Stomach (tissue), 9 donors: ENCODE results near the gene SLC25A38. TPM values are rescaled to one million over a fixed set of nuclear protein-coding genes. Genes with fewer than 3 reads are reported as not detected.

Experiments used
- DNase-seq, 2 donors: peaks; one replicate each; pipeline versions ENCODE4 v3.0.0 to v3.0.0-alpha.2; 2013 to 2019
- H3K27ac ChIP-seq, 5 donors: fragments of 200-600 bp in 4 of 5; sonication (generic) in 4 of 5; one replicate each; pipeline ENCODE4 v1.5.1; 2013 to 2019; ENCODE audit warnings: mild to moderate bottlenecking in 1 of 5, moderate library complexity in 1 of 5
- H3K27me3 ChIP-seq, 3 donors: fragments of 200-600 bp; sonication (generic); one replicate each; pipeline ENCODE4 v1.5.1; 2017 to 2019; ENCODE audit warnings: mixed run types in 1 of 3
- H3K36me3 ChIP-seq, 4 donors: fragments of 200-600 bp; sonication (generic); 1 replicate in 3 of 4; 2 replicates in 1 of 4; pipeline ENCODE4 v1.5.1; 2016 to 2019
- H3K4me1 ChIP-seq, 4 donors: fragments of 200-600 bp; sonication (generic); one replicate each; pipeline ENCODE4 v1.5.1; 2016 to 2019
- H3K4me3 ChIP-seq, 4 donors: fragments of 200-600 bp; sonication (generic) in 3 of 4; one replicate each; pipeline ENCODE4 v1.5.1; 2016 to 2019; ENCODE audit warnings: mild to moderate bottlenecking in 1 of 4
- H3K9me3 ChIP-seq, 4 donors: fragments of 200-600 bp; sonication (generic); one replicate each; pipeline ENCODE4 v1.5.1; 2016 to 2019
- EP300 ChIP-seq: sonication (generic); formaldehyde crosslinking; IDR thresholded peaks from one replicate; pipeline ENCODE4 v1.6.1; 2017; ENCODE audit warnings: antibody characterized with exemption
- POLR2A ChIP-seq, 4 donors: fragments of 450-650 bp; IDR thresholded peaks; one replicate each; pipeline ENCODE4 v1.6.1; 2016; ENCODE audit warnings: antibody characterized with exemption in 4 of 4, control low read depth in 2 of 4, mild to moderate bottlenecking in 1 of 4, moderate library complexity in 1 of 4
- POLR2AphosphoS5 ChIP-seq, 3 donors: sonication (generic); formaldehyde crosslinking; IDR thresholded peaks; one replicate each; pipeline ENCODE4 v1.6.1; 2016; ENCODE audit warnings: antibody characterized with exemption in 3 of 3
- WGBS, 5 donors: extraction: QIAGEN DNeasy Blood & Tissue Kit in 3 of 5; methylation state at CpG; one replicate each; pipeline versions ENCODE4 v1.1.5 to v1.1.7; 2013 to 2018; 5-methylcytosine and 5-hydroxymethylcytosine counted together
- intact Hi-C: fragments of 100-400 bp; cut with DNase I; formaldehyde crosslinking; loops from one replicate; pipeline ENCODE4 v1.15.1; 2023; ENCODE audit warnings: low total_unique reads
- polyA plus RNA-seq, 3 donors: library from polyadenylated mRNA; stranded (reverse); fragments of 200-250 nt; gene quantifications; one replicate each; pipeline ENCODE4 v1.2.3, GENCODE V29; 2013
- total RNA-seq, 5 donors: library from RNA; depleted of rRNA; stranded (reverse); fragments of >200 nt; gene quantifications; one replicate each; pipeline versions ENCODE4 v1.1.0 to v1.2.3, GENCODE V29; 2014 to 2016
- TF ChIP-seq, protein P1 (sequence below), 7 experiments: fragments of 450-650 bp in 4 of 7; fragments of 200-600 bp in 3 of 7; sonication (generic) in 3 of 7; IDR thresholded peaks; one replicate each; pipeline ENCODE4 v1.5.1; 2016 to 2019; ENCODE audit warnings: antibody characterized with exemption in 7 of 7, control low read depth in 2 of 7, mild to moderate bottlenecking in 1 of 7
- donor health status: healthy with polysubstance abuse.
- donor health status: Bipolar disorder and iron deficiency.
- donor health status: healthy.

Gene SLC25A38
- total and polyA plus RNA-seq, 8 donors = 14.7 to 119 (median 28.9) TPM

GRCh38 chr3:39387411-39387975 lies 4.3 kb downstream of the SLC25A38 start:
- no peak overlapping the region for H3K4me3 ChIP-seq
- 47 to 72% (median 65%) methylated on average over 1 of the region's 1 CpG for WGBS, 5 donors
- no peaks in the 10 kb centered on the region for H3K9me3 ChIP-seq
- intact Hi-C loops = no loop called here
- no peaks in the 10 kb centered on the region for H3K27me3 ChIP-seq
- peaks cover 23 to 58% (median 47%) of the 10 kb centered on the region in 4 donors for H3K4me1 ChIP-seq
- peaks cover 24 to 35% (median 33%) of the 10 kb centered on the region in 4 donors for H3K36me3 ChIP-seq
- no peak for DNase-seq
- H3K27ac ChIP-seq = no peak overlapping the region
- TF ChIP-seq POLR2AphosphoS5 (IDR thresholded peaks at IDR 0.05) = no peak
- TF ChIP-seq, protein P1, sequence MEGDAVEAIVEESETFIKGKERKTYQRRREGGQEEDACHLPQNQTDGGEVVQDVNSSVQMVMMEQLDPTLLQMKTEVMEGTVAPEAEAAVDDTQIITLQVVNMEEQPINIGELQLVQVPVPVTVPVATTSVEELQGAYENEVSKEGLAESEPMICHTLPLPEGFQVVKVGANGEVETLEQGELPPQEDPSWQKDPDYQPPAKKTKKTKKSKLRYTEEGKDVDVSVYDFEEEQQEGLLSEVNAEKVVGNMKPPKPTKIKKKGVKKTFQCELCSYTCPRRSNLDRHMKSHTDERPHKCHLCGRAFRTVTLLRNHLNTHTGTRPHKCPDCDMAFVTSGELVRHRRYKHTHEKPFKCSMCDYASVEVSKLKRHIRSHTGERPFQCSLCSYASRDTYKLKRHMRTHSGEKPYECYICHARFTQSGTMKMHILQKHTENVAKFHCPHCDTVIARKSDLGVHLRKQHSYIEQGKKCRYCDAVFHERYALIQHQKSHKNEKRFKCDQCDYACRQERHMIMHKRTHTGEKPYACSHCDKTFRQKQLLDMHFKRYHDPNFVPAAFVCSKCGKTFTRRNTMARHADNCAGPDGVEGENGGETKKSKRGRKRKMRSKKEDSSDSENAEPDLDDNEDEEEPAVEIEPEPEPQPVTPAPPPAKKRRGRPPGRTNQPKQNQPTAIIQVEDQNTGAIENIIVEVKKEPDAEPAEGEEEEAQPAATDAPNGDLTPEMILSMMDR (IDR thresholded peaks at IDR 0.05) = no peak
- TF ChIP-seq POLR2A (IDR thresholded peaks at IDR 0.05) = no peak

DNA sequence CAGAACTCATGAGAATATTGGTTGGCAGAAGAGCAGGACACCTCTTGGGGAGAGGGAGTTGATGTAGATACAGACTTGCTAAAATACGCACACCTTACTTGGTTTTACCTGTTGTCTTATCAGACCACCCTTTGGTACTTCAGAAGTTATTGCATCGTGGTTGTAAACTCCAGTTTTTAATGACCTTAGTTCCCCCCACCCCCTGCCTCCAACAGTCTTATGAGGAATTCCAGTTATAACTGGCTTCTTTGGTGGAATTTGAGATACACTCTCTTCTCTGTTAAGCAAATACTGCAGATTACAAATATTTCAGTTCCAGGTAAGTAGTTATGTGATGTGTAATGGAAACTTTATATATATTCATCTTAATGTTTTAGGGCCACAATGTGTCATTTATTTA lies 5.0 kb downstream of the SLC25A38 start:
- WGBS, 5 donors = 70 to 83% (median 74%) methylated on average over 2 of the region's 2 CpGs
- Histone ChIP-seq H3K4me1 (peaks cover 19 to 53% (median 41%) of the 10 kb centered on the region in 4 donors), H3K27ac (no peak overlapping the region), H3K36me3 (peaks cover 30 to 41% (median 40%) of the 10 kb centered on the region in 4 donors), H3K9me3 (no peaks in the 10 kb centered on the region), H3K4me3 (no peak overlapping the region), H3K27me3 (no peaks in the 10 kb centered on the region)
- intact Hi-C loops = no loop called here
- TF ChIP-seq POLR2AphosphoS5 (IDR thresholded peaks at IDR 0.05) (no peak), POLR2A (IDR thresholded peaks at IDR 0.05) (no peak), EP300 (no peak)
- TF ChIP-seq, protein P1 (IDR thresholded peaks at IDR 0.05) = no peak
- DNase-seq = no peak

GRCh38 chr3:39388741-39389248 lies 5.6 kb downstream of the SLC25A38 start:
- WGBS, 5 donors = 62 to 76% (median 69%) methylated on average over 2 of the region's 2 CpGs
- peaks cover 33 to 48% (median 46%) of the 10 kb centered on the region in 4 donors for H3K36me3 ChIP-seq
- H3K27ac ChIP-seq = no peak overlapping the region
- no peak for DNase-seq
- intact Hi-C loops = no loop called here
- peaks cover 19 to 53% (median 41%) of the 10 kb centered on the region in 4 donors for H3K4me1 ChIP-seq
- TF ChIP-seq EP300 (no peak), POLR2A (IDR thresholded peaks at IDR 0.05) (no peak), POLR2AphosphoS5 (IDR thresholded peaks at IDR 0.05) (no peak)
- TF ChIP-seq, protein P1 (IDR thresholded peaks at IDR 0.05) = no peak
- H3K4me3 ChIP-seq = no peak overlapping the region
- no peaks in the 10 kb centered on the region for H3K27me3 ChIP-seq
- no peaks in the 10 kb centered on the region for H3K9me3 ChIP-seq

DNA sequence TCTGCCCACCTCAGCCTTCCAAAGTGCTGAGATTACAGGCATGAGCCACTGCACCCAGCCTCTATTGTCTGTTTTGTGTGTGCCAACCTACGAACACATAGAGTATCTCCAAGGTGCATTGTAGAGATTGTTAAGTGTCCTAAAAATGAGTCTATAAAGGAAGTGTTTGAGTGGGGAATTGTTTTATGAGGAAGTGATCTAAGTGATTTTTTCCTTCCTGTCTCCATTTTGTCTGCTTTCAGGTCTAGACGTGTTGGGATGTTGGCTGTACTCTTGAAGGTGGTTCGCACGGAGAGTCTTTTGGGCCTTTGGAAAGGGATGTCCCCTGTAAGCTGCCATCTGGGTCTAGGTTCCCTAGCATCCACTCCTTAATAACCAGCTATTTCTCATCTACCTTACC lies 7.0 kb downstream of the SLC25A38 start:
- TF ChIP-seq POLR2A (IDR thresholded peaks at IDR 0.05) = no peak
- TF ChIP-seq, protein P1 (IDR thresholded peaks at IDR 0.05) = no peak
- TF ChIP-seq POLR2AphosphoS5 (IDR thresholded peaks at IDR 0.05) = no peak
- no peak for TF ChIP-seq EP300
- H3K4me3 ChIP-seq = no peak overlapping the region
- WGBS, 5 donors = 82 to 91% (median 86%) methylated on average over 4 of the region's 4 CpGs
- H3K36me3 ChIP-seq = peaks cover 43 to 61% (median 60%) of the 10 kb centered on the region in 4 donors
- H3K9me3 ChIP-seq = no peaks in the 10 kb centered on the region
- H3K4me1 ChIP-seq = peaks cover 14 to 43% (median 32%) of the 10 kb centered on the region in 4 donors
- DNase-seq = no peak
- intact Hi-C loops = no loop called here
- no peaks in the 10 kb centered on the region for H3K27me3 ChIP-seq
- no peak overlapping the region for H3K27ac ChIP-seq
